Stimulated activated CD8-positive, alpha-beta memory T cell treated with anti-CD3 and anti-CD28 coated beads, Interleukin-7, amount 100 ng/mL, for 48 hours (primary cell): ENCODE data around the gene QKI.
"Not testable (repeated sequence)": the region's sequence is repeated elsewhere in the genome, so short reads cannot be mapped to it uniquely, and the experiment has no call there.

Experiments
- DNase-seq, 2 donors: peaks; one replicate each; pipeline ENCODE4 v3.0.0-alpha.2; 2020; ENCODE audit warnings: low read depth in 1 of 2; ENCODE audit errors: extremely low read depth in 1 of 2

QKI gene

GRCh38 chr6:163438298-163438939 is 23.9 kb downstream of the QKI start:
- DNase-seq = no peak

- DNase-seq = no peak
Observed at GRCh38 chr6:163438940-163439335, 24.4 kb downstream of the QKI start.

- not testable (repeated sequence) for DNase-seq
Observed at GRCh38 chr6:163439390-163439789, 24.9 kb downstream of the QKI start.

GRCh38 chr6:163439997-163440396 is 25.5 kb downstream of the QKI start:
- no peak for DNase-seq

- DNase-seq = no peak
Observed at GRCh38 chr6:163442336-163442735, 27.8 kb downstream of the QKI start.

GRCh38 chr6:163444077-163444476 is 29.6 kb downstream of the QKI start:
- no peak for DNase-seq

- DNase-seq = no peak
Observed at GRCh38 chr6:163446549-163446948, 32.0 kb downstream of the QKI start.

- DNase-seq = no peak
Observed at GRCh38 chr6:163449076-163449475, 34.6 kb downstream of the QKI start.

- DNase-seq = no peak
Observed at GRCh38 chr6:163454425-163454824, 39.9 kb downstream of the QKI start.

GRCh38 chr6:163455552-163455951 is 41.0 kb downstream of the QKI start:
- DNase-seq = no peak

- no peak for DNase-seq
Observed at GRCh38 chr6:163457637-163458561, 43.4 kb downstream of the QKI start.

- no peak for DNase-seq
Observed at GRCh38 chr6:163459007-163459406, 44.5 kb downstream of the QKI start.

GRCh38 chr6:163459536-163459935 is 45.0 kb downstream of the QKI start:
- DNase-seq = no peak

- no peak for DNase-seq
Observed at GRCh38 chr6:163460307-163460782, 45.8 kb downstream of the QKI start.

- no peak for DNase-seq
Observed at GRCh38 chr6:163461696-163462095, 47.2 kb downstream of the QKI start.

GRCh38 chr6:163463180-163463579 is 48.7 kb downstream of the QKI start:
- DNase-seq = no peak

GRCh38 chr6:163463795-163464194 is 49.3 kb downstream of the QKI start:
- no peak for DNase-seq

- no peak for DNase-seq
Observed at GRCh38 chr6:163466839-163467390, 52.4 kb downstream of the QKI start.

- no peak for DNase-seq
Observed at GRCh38 chr6:163468738-163469137, 54.2 kb downstream of the QKI start.

- DNase-seq = no peak
Observed at GRCh38 chr6:163469459-163469985, 55.0 kb downstream of the QKI start.

GRCh38 chr6:163470611-163471010 is 56.1 kb downstream of the QKI start:
- no peak for DNase-seq

- DNase-seq = no peak
Observed at GRCh38 chr6:163474581-163474980, 60.1 kb downstream of the QKI start.
